H9 (cell line): ENCODE data around the gene GALNT16. TPM values are rescaled to one million over a fixed set of nuclear protein-coding genes. Genes with fewer than 3 reads are reported as not detected.

Experiments
- DNase-seq: peaks from one replicate; pipeline ENCODE4 v3.0.0-alpha.2; 2017
- H2AFZ ChIP-seq: one replicate; pipeline ENCODE4 v1.6.1; 2013; ENCODE audit warnings: mild to moderate bottlenecking, low read length, control low read depth, moderate library complexity
- H2AK5ac ChIP-seq: 2 replicates; pipeline ENCODE4 v1.6.1; 2013; ENCODE audit warnings: low read length, control low read depth, mixed read lengths; ENCODE audit not compliant: insufficient read length
- H2BK120ac ChIP-seq: one replicate; pipeline ENCODE4 v1.6.1; 2013; ENCODE audit warnings: low read depth, mild to moderate bottlenecking, low read length, control low read depth, inconsistent platforms; ENCODE audit not compliant: poor library complexity, severe bottlenecking
- H2BK12ac ChIP-seq: 2 replicates; pipeline ENCODE4 v1.6.1; 2013; ENCODE audit warnings: low read length, control low read depth, mixed read lengths, low read depth; ENCODE audit not compliant: insufficient read length
- H2BK15ac ChIP-seq: 2 replicates; pipeline ENCODE4 v1.6.1; 2013; ENCODE audit warnings: low read depth, low read length, control low read depth
- H2BK20ac ChIP-seq: one replicate; pipeline ENCODE4 v1.6.1; 2013; ENCODE audit warnings: low read depth, mild to moderate bottlenecking, low read length, control low read depth, inconsistent platforms; ENCODE audit not compliant: poor library complexity, severe bottlenecking
- H2BK5ac ChIP-seq: 2 replicates; pipeline ENCODE4 v1.6.1; 2013; ENCODE audit warnings: low read length, control low read depth, mixed read lengths; ENCODE audit not compliant: insufficient read length
- H3K14ac ChIP-seq: 2 replicates; pipeline ENCODE4 v1.6.1; 2013; ENCODE audit warnings: low read length, control low read depth; ENCODE audit not compliant: insufficient read depth
- H3K18ac ChIP-seq: 2 replicates; pipeline ENCODE4 v1.6.1; 2013; ENCODE audit warnings: low read depth, mild to moderate bottlenecking, mixed read lengths, low read length, control low read depth; ENCODE audit not compliant: insufficient read length
- H3K23ac ChIP-seq: 2 replicates; pipeline ENCODE4 v1.6.1; 2013; ENCODE audit warnings: low read length, control low read depth, mixed read lengths, low read depth; ENCODE audit not compliant: insufficient read length
- H3K23me2 ChIP-seq: 2 replicates; pipeline ENCODE4 v1.6.1; 2013; ENCODE audit warnings: low read depth, mild to moderate bottlenecking, mixed read lengths, low read length, control low read depth; ENCODE audit not compliant: insufficient read length, poor library complexity, severe bottlenecking
- H3K27ac ChIP-seq: 2 replicates; pipeline ENCODE4 v1.5.1; 2013; ENCODE audit warnings: low read length, control low read depth, mixed read lengths, low read depth; ENCODE audit not compliant: insufficient read length
- H3K27me3 ChIP-seq: 2 replicates; pipeline ENCODE4 v1.6.1; 2013; ENCODE audit warnings: low read length, control low read depth, inconsistent platforms; ENCODE audit not compliant: insufficient read depth
- H3K4ac ChIP-seq: 2 replicates; pipeline ENCODE4 v1.6.1; 2013; ENCODE audit warnings: low read depth, mild to moderate bottlenecking, control low read depth, inconsistent platforms, low read length, moderate library complexity
- H3K4me1 ChIP-seq: 2 replicates; pipeline ENCODE4 v1.6.1; 2013; ENCODE audit warnings: low read length, control low read depth, inconsistent platforms; ENCODE audit not compliant: insufficient read depth
- H3K4me2 ChIP-seq: 2 replicates; pipeline ENCODE4 v1.6.1; 2013; ENCODE audit warnings: low read length, control low read depth, mixed read lengths; ENCODE audit not compliant: insufficient read length, insufficient read depth
- H3K56ac ChIP-seq: 2 replicates; pipeline ENCODE4 v1.6.1; 2013; ENCODE audit warnings: low read depth, mild to moderate bottlenecking, mixed read lengths, low read length, control low read depth; ENCODE audit not compliant: insufficient read length
- H3K79me1 ChIP-seq: 2 replicates; pipeline ENCODE4 v1.6.1; 2013; ENCODE audit warnings: low read depth, mild to moderate bottlenecking, moderate library complexity, low read length, control low read depth, inconsistent platforms; ENCODE audit not compliant: insufficient read depth, poor library complexity, severe bottlenecking
- H3K79me2 ChIP-seq: 2 replicates; pipeline ENCODE4 v1.6.1; 2013; ENCODE audit warnings: low read length, control low read depth, inconsistent platforms; ENCODE audit not compliant: insufficient read depth
- H3K9ac ChIP-seq: 2 replicates; pipeline ENCODE4 v1.6.1; 2013; ENCODE audit warnings: low read length, control low read depth, mixed read lengths; ENCODE audit not compliant: insufficient read length; ENCODE audit errors: extremely low read depth
- H3K9me3 ChIP-seq: one replicate; pipeline ENCODE4 v1.6.1; 2013; ENCODE audit warnings: low read depth, low read length, inconsistent platforms; ENCODE audit not compliant: control insufficient read depth
- H3T11ph ChIP-seq: one replicate; pipeline ENCODE4 v1.6.1; 2013; ENCODE audit warnings: mild to moderate bottlenecking, low read length, control low read depth, inconsistent platforms
- H4K20me1 ChIP-seq: one replicate; pipeline ENCODE4 v1.6.1; 2013; ENCODE audit not compliant: control insufficient read depth, insufficient read length, insufficient read depth
- H4K5ac ChIP-seq: 2 replicates; pipeline ENCODE4 v1.6.1; 2013; ENCODE audit warnings: low read depth, mild to moderate bottlenecking, mixed read lengths, low read length, control low read depth; ENCODE audit not compliant: insufficient read length
- H4K8ac ChIP-seq: replicated peaks from 2 replicates; pipeline ENCODE4 v1.6.1; 2013; ENCODE audit warnings: low read length, control low read depth, mixed read lengths, low read depth; ENCODE audit not compliant: insufficient read length
- H4K91ac ChIP-seq: 2 replicates; pipeline ENCODE4 v1.6.1; 2013; ENCODE audit warnings: low read depth, mild to moderate bottlenecking, moderate library complexity, mixed read lengths, low read length, control low read depth; ENCODE audit not compliant: insufficient read length
- H3K27ac Mint-ChIP-seq, 3 experiments: 2 replicates in 2 of 3; 3 replicates in 1 of 3; pipeline ENCODE4 v1.8.0; 2020 to 2021; ENCODE audit warnings: mixed read lengths in 3 of 3, mild to moderate bottlenecking in 1 of 3, moderate library complexity in 1 of 3
- H3K27me3 Mint-ChIP-seq: 2 replicates; pipeline ENCODE4 v1.8.0; 2021; ENCODE audit warnings: low read depth, mild to moderate bottlenecking, moderate library complexity, mixed read lengths
- H3K36me3 Mint-ChIP-seq, 3 experiments: 2 replicates in 2 of 3; 3 replicates in 1 of 3; pipeline ENCODE4 v1.8.0; 2020 to 2021; ENCODE audit warnings: low read depth in 3 of 3, mixed read lengths in 3 of 3; ENCODE audit not compliant: insufficient read depth in 1 of 3
- H3K4me1 Mint-ChIP-seq, 2 experiments: 2 replicates each; pipeline ENCODE4 v1.8.0; 2020; ENCODE audit warnings: mixed read lengths in 2 of 2
- H3K4me3 Mint-ChIP-seq, 2 experiments: 2 replicates in 1 of 2; 3 replicates in 1 of 2; pipeline ENCODE4 v1.8.0; 2020 to 2021; ENCODE audit warnings: mild to moderate bottlenecking in 2 of 2, mixed read lengths in 2 of 2, moderate library complexity in 1 of 2
- H3K9me3 Mint-ChIP-seq, 2 experiments: 2 replicates in 1 of 2; 3 replicates in 1 of 2; pipeline ENCODE4 v1.8.0; 2020; ENCODE audit warnings: mild to moderate bottlenecking in 2 of 2, mixed read lengths in 2 of 2, moderate library complexity in 1 of 2
- CTCF ChIP-seq: fragments of 200-600 bp; sonication (generic); conservative IDR thresholded peaks from 3 replicates; pipeline ENCODE4 v1.8.0; 2021; ENCODE audit warnings: antibody characterized with exemption, mild to moderate bottlenecking
- WGBS: extraction: QIAGEN DNeasy Blood & Tissue Kit; methylation state at CpG from one replicate; pipeline ENCODE4 v1.1.7; 2013; ENCODE audit warnings: missing lambda C conversion rate, low lambda C conversion rate, mixed read lengths; ENCODE audit not compliant: insufficient read length; ENCODE audit errors: extremely low coverage; 5-methylcytosine and 5-hydroxymethylcytosine counted together
- total RNA-seq: library from RNA; stranded (reverse); gene quantifications from 2 replicates; pipeline ENCODE4 v1.2.1, GENCODE V29; 2021

Gene GALNT16
- total RNA-seq, 1 experiment from 2014 or later: 2.3 TPM

- no peak overlapping the region for H3K4ac ChIP-seq
- WGBS: no CpG with 5 or more reads among the region's 5 CpGs
- no peak for TF ChIP-seq CTCF
- H2BK12ac ChIP-seq: no peak overlapping the region
- H3K4me1 ChIP-seq: no peaks in the 10 kb centered on the region
- Mint-ChIP-seq H3K4me3 (no peak overlapping the region), H3K27me3 (no peaks in the 10 kb centered on the region), H3K9me3 (no peaks in the 10 kb centered on the region), H3K27ac (no peak overlapping the region), H3K36me3 (peaks cover 0 to 2% (median 0%) of the 10 kb centered on the region in 3 experiments; a peak in 1 of 7 replicates), H3K4me1 (peaks cover 12 to 13% of the 10 kb centered on the region in 2 experiments)
- peaks cover 3% of the 10 kb centered on the region for H3K79me1 ChIP-seq
- H3K56ac ChIP-seq: no peak overlapping the region
- H3T11ph ChIP-seq: no peak overlapping the region
- H4K8ac ChIP-seq: no peak overlapping the region
- H2BK20ac ChIP-seq: no peak overlapping the region
- no peak overlapping the region for H3K9ac ChIP-seq
- H3K79me2 ChIP-seq: peaks cover 7% of the 10 kb centered on the region; the same call in 1 of the 2 replicates
- H3K14ac ChIP-seq: no peak overlapping the region
- H2BK15ac ChIP-seq: no peak overlapping the region
- no peak overlapping the region for H2BK5ac ChIP-seq
- no peaks in the 10 kb centered on the region for H3K27me3 ChIP-seq
- H3K9me3 ChIP-seq: no peaks in the 10 kb centered on the region
- H3K23ac ChIP-seq: no peak overlapping the region
- H2AK5ac ChIP-seq: no peak overlapping the region
- no peaks in the 10 kb centered on the region for H3K23me2 ChIP-seq
- H2BK120ac ChIP-seq: no peak overlapping the region
- no peak overlapping the region for H2AFZ ChIP-seq
- no peak overlapping the region for H3K4me2 ChIP-seq
- no peaks in the 10 kb centered on the region for H4K20me1 ChIP-seq
- no peak overlapping the region for H4K91ac ChIP-seq
- H4K5ac ChIP-seq: no peak overlapping the region
- no peak overlapping the region for H3K18ac ChIP-seq
- DNase-seq: no peak
- no peak overlapping the region for H3K27ac ChIP-seq
These were observed 144.9 kb downstream of the GALNT16 start for GRCh38 chr14:69404883-69405282.
